ENCODE data around the gene OTX1.

DNA sequence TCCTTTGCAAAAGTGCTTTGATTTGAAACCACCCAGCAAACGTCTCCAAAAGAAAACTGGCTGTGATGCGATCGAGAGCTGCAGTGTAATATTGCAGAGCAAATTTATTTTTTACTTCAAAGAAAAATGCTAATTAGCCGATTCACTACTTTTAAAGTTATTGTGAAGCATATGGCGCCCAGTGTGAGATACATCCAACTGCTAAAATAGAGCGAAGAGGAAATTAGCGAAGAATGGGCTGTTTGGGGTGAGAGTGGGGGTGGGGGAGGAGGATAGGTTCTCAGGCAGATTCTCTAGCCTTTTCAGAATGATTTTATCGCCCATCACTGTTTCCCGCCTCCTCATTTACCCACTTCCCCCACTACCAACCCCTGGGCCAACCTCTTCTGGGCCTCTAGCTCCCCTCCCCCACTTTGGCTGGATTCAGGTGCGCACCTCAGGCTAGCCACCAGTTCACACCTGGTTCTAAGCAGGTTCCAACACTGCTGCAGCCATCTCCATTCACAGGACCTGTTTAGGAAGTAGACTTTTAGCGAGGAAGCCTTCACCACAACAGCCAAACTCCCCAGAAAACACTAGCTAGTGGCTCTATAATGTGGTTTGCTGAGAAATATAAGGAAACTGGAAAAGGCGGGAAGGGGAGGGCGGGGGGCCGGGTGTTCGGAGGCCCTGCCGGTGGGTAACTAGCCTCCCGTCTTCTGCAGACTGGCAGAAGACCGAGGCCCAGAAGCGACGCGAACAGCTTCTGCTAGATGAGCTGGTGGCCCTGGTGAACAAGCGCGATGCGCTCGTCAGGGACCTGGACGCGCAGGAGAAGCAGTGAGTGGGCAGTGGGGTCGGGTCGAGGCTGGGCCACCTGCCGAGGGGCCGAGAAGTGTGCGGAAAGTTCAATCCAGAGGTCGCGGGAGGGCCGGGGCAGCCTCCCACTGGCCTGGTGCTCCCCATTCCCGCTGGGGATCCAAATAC lies 6.0 kb upstream of the OTX1 start:
- TF ChIP-seq, protein P1, sequence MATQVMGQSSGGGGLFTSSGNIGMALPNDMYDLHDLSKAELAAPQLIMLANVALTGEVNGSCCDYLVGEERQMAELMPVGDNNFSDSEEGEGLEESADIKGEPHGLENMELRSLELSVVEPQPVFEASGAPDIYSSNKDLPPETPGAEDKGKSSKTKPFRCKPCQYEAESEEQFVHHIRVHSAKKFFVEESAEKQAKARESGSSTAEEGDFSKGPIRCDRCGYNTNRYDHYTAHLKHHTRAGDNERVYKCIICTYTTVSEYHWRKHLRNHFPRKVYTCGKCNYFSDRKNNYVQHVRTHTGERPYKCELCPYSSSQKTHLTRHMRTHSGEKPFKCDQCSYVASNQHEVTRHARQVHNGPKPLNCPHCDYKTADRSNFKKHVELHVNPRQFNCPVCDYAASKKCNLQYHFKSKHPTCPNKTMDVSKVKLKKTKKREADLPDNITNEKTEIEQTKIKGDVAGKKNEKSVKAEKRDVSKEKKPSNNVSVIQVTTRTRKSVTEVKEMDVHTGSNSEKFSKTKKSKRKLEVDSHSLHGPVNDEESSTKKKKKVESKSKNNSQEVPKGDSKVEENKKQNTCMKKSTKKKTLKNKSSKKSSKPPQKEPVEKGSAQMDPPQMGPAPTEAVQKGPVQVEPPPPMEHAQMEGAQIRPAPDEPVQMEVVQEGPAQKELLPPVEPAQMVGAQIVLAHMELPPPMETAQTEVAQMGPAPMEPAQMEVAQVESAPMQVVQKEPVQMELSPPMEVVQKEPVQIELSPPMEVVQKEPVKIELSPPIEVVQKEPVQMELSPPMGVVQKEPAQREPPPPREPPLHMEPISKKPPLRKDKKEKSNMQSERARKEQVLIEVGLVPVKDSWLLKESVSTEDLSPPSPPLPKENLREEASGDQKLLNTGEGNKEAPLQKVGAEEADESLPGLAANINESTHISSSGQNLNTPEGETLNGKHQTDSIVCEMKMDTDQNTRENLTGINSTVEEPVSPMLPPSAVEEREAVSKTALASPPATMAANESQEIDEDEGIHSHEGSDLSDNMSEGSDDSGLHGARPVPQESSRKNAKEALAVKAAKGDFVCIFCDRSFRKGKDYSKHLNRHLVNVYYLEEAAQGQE (IDR thresholded peaks at IDR 0.05; ENCODE audit: insufficient read depth in 1 of 2, low read depth in 2 of 2, low read length in 2 of 2): no peak
- TF ChIP-seq POLR2AphosphoS5 (IDR thresholded peaks at IDR 0.05; ENCODE audit: low read depth, low read length): no peak
- no peak for TF ChIP-seq TAF1 (IDR thresholded peaks at IDR 0.05; ENCODE audit: borderline replicate concordance, insufficient read depth, low read length)

Measured in PFSK-1 (cell line).